Vagina (tissue), 2 donors: ENCODE results near the gene CTU1. TPM values are rescaled to one million over a fixed set of nuclear protein-coding genes. Genes with fewer than 3 reads are reported as not detected.
A peak's percentile ranks its signal among the peaks of the same experiment; 100 is the strongest.

Experiments
- DNase-seq, 2 donors: peaks; one replicate each; pipeline ENCODE4 v3.0.0-alpha.2; 2017; ENCODE audit errors: extremely low spot score in 2 of 2
- H3K27ac ChIP-seq: fragments of 200-600 bp; sonication (generic); one replicate; pipeline ENCODE4 v1.5.1; 2019
- H3K27me3 ChIP-seq: fragments of 200-600 bp; sonication (generic); one replicate; pipeline ENCODE4 v1.5.1; 2019
- H3K36me3 ChIP-seq, 2 donors: fragments of 200-600 bp; sonication (generic); one replicate each; pipeline ENCODE4 v1.5.1; 2017 to 2019
- H3K4me1 ChIP-seq: fragments of 200-600 bp; sonication (generic); one replicate; pipeline ENCODE4 v1.5.1; 2019
- H3K4me3 ChIP-seq, 2 donors: fragments of 200-600 bp; sonication (generic); 1 replicate in 1 of 2; 2 replicates in 1 of 2; pipeline ENCODE4 v1.5.1; 2016 to 2019
- H3K9me3 ChIP-seq: fragments of 200-600 bp; sonication (generic); one replicate; pipeline ENCODE4 v1.5.1; 2019
- POLR2A ChIP-seq, 2 donors: fragments of 450-650 bp; IDR thresholded peaks; one replicate each; pipeline ENCODE4 v1.6.1; 2017; ENCODE audit warnings: antibody characterized with exemption in 2 of 2, mild to moderate bottlenecking in 2 of 2, moderate library complexity in 2 of 2
- POLR2AphosphoS5 ChIP-seq, 2 donors: sonication (generic); formaldehyde crosslinking; IDR thresholded peaks; one replicate each; pipeline ENCODE4 v1.9.0; 2017; ENCODE audit warnings: antibody characterized with exemption in 2 of 2, mild to moderate bottlenecking in 2 of 2, low read depth in 1 of 2; ENCODE audit not compliant: insufficient read depth in 1 of 2
- intact Hi-C: fragments of 100-400 bp; cut with DNase I; formaldehyde crosslinking; loops from one replicate; pipeline ENCODE4 v1.15.1; 2023
- total RNA-seq: library from RNA; depleted of rRNA; stranded (reverse); fragments of >200 nt; gene quantifications from one replicate; pipeline ENCODE4 v1.2.3, GENCODE V29; 2016
- TF ChIP-seq, protein P1 (sequence below), 3 experiments: fragments of 450-650 bp in 2 of 3; fragments of 200-600 bp in 1 of 3; sonication (generic) in 1 of 3; IDR thresholded peaks; one replicate each; pipeline ENCODE4 v1.5.1; 2017 to 2019; ENCODE audit warnings: antibody characterized with exemption in 3 of 3, mild to moderate bottlenecking in 2 of 3, moderate library complexity in 2 of 3

The CTU1 gene
- total RNA-seq, 1 donor from 2014 or later = 8.8 TPM

DNA sequence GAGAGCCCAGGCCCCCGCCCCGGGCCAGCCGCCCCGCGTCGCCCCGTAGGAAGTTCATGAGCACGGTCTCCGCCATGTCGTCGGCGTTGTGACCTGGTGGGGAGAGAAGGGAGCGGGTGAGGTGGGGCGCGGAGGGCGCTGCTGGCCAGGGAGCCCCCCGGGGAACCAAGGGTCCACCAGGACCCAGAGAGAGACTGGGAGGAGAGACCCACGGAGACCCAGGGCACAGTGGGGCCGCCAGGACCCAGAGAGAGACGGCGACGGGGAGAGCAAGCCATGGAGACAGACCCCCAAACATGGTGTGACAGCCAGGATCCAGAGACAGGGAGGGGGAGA lies 9.2 kb downstream of the CTU1 start:
- H3K9me3 ChIP-seq = no peaks in the 10 kb centered on the region
- intact Hi-C loops = loop anchor here (10.0 kb wide), 1 partner anchor 236 kb away; no protein-coding TSS in a partner anchor
- H3K4me1 ChIP-seq = peaks cover 4% of the 10 kb centered on the region
- peak overlapping the region in 1 of 2 donors; percentile 18 for H3K4me3 ChIP-seq
- TF ChIP-seq POLR2A (IDR thresholded peaks at IDR 0.05) (no peak), POLR2AphosphoS5 (IDR thresholded peaks at IDR 0.05; ENCODE audit: insufficient read depth in 1 of 2, low read depth in 1 of 2) (no peak)
- TF ChIP-seq, protein P1, sequence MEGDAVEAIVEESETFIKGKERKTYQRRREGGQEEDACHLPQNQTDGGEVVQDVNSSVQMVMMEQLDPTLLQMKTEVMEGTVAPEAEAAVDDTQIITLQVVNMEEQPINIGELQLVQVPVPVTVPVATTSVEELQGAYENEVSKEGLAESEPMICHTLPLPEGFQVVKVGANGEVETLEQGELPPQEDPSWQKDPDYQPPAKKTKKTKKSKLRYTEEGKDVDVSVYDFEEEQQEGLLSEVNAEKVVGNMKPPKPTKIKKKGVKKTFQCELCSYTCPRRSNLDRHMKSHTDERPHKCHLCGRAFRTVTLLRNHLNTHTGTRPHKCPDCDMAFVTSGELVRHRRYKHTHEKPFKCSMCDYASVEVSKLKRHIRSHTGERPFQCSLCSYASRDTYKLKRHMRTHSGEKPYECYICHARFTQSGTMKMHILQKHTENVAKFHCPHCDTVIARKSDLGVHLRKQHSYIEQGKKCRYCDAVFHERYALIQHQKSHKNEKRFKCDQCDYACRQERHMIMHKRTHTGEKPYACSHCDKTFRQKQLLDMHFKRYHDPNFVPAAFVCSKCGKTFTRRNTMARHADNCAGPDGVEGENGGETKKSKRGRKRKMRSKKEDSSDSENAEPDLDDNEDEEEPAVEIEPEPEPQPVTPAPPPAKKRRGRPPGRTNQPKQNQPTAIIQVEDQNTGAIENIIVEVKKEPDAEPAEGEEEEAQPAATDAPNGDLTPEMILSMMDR (IDR thresholded peaks at IDR 0.05) = no peak
- H3K27ac ChIP-seq = no peak overlapping the region
- peaks cover 0 to 12% of the 10 kb centered on the region in 2 donors for H3K36me3 ChIP-seq
- no peaks in the 10 kb centered on the region for H3K27me3 ChIP-seq
- no peak for DNase-seq

DNA sequence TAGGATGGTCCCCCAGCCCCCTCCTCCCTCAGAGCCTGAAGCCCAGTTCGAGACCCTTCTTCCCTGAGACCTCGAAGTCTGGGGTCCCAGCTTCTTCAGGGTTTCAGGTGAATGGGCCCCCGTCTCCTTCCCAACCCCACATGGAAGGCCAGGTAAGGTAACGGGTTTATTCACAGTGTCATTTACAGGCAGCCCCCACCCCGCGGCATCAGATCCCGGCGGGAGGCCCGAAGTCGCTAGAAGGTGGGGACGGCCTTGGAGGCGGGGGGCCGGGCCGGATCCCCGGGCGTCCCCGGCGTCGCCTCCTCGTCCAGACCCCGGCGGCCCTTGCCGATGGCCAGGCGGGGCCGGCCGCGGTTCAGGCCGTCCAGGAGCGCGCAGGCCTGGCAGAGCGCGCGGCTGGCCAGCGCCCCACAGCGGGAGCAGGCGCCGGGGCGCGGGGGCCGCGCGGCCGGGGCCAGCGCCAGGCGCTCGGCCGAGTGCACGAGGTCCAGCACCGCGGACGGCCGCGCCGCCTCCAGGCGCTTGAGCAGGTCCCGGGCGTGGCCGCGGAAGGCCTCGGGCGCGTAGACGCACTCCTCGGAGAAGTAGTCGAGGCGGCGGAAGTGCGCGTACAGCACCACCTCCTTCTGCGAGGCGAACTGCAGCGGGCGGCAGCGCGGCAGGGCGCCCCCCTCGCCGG lies 9.7 kb downstream of the CTU1 start:
- intact Hi-C loops = loop anchor here (10.0 kb wide), 1 partner anchor 236 kb away; no protein-coding TSS in a partner anchor
- H3K36me3 ChIP-seq = peaks cover 0 to 7% of the 10 kb centered on the region in 2 donors
- H3K9me3 ChIP-seq = no peaks in the 10 kb centered on the region
- peak overlapping the region in 1 of 2 donors; percentile 18 for H3K4me3 ChIP-seq
- DNase-seq = no peak
- H3K27me3 ChIP-seq = no peaks in the 10 kb centered on the region
- H3K27ac ChIP-seq = no peak overlapping the region
- TF ChIP-seq, protein P1 (IDR thresholded peaks at IDR 0.05) = no peak
- no peak for TF ChIP-seq POLR2A (IDR thresholded peaks at IDR 0.05)
- TF ChIP-seq POLR2AphosphoS5 (IDR thresholded peaks at IDR 0.05; ENCODE audit: insufficient read depth in 1 of 2, low read depth in 1 of 2) = no peak
- H3K4me1 ChIP-seq = peaks cover 7% of the 10 kb centered on the region

- no peaks in the 10 kb centered on the region for H3K9me3 ChIP-seq
- H3K27ac ChIP-seq = no peak overlapping the region
- intact Hi-C loops = loop anchor here (10.0 kb wide), 1 partner anchor 237 kb away; no protein-coding TSS in a partner anchor
- TF ChIP-seq POLR2A (IDR thresholded peaks at IDR 0.05) (no peak), POLR2AphosphoS5 (IDR thresholded peaks at IDR 0.05; ENCODE audit: insufficient read depth in 1 of 2, low read depth in 1 of 2) (no peak)
- TF ChIP-seq, protein P1 (IDR thresholded peaks at IDR 0.05) = no peak
- H3K4me1 ChIP-seq = peaks cover 8% of the 10 kb centered on the region
- no peak for DNase-seq
- no peak overlapping the region for H3K4me3 ChIP-seq
- H3K27me3 ChIP-seq = no peaks in the 10 kb centered on the region
- peaks cover 0 to 7% of the 10 kb centered on the region in 2 donors for H3K36me3 ChIP-seq
Measured at GRCh38 chr19:51097796-51098195, 10.4 kb downstream of the CTU1 start.

DNA sequence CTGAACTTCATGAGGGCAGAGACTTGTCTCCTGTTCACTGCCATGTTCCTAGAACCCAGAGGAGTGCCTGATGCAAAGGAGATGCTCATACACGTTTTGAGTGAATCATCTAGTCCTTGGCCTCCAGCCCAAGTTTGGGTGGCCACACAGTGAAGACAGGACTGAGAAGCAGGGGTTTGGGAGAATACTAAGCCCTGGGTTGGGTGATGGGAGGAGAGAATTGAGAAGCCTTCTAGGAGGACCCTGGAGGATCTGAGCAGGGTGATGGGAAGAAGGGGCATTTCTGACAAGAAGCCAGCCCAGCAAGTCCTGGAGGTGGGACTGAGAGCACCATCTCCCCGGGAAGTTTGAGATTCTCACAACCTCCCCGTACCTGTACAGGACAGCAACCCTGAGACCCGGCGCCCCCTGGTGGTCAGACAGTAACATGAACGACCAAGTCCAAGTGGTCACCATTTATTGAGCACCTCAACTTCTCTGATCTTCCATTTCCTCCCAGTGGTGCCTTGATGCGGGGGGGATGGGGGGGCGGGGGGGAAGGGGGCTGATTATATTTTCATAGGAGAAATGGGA lies 11.0 kb downstream of the CTU1 start:
- Histone ChIP-seq H3K4me1 (peaks cover 8% of the 10 kb centered on the region), H3K4me3 (no peak overlapping the region), H3K27ac (no peak overlapping the region), H3K9me3 (no peaks in the 10 kb centered on the region), H3K36me3 (peaks cover 0 to 2% of the 10 kb centered on the region in 2 donors), H3K27me3 (no peaks in the 10 kb centered on the region)
- intact Hi-C loops = loop anchor here (10.0 kb wide), 1 partner anchor 238 kb away; no protein-coding TSS in a partner anchor
- DNase-seq = no peak
- TF ChIP-seq POLR2AphosphoS5 (IDR thresholded peaks at IDR 0.05; ENCODE audit: insufficient read depth in 1 of 2, low read depth in 1 of 2) = no peak
- TF ChIP-seq, protein P1 (IDR thresholded peaks at IDR 0.05) = peak; percentile 2 to 32 (median 29)
